Hepatocyte (in vitro differentiated cells): Measurements from ENCODE around the gene MLC1. TPM values are rescaled to one million over a fixed set of nuclear protein-coding genes. Genes with fewer than 3 reads are reported as not detected.

Source experiments
- DNase-seq: peaks from one replicate; pipeline ENCODE4 v3.0.0-alpha.2; 2016; ENCODE audit warnings: low spot score
- H2AFZ ChIP-seq: fragments of 200-600 bp; sonication (generic); 2 replicates; pipeline ENCODE4 v1.6.0; 2016; ENCODE audit warnings: antibody characterized with exemption, mild to moderate bottlenecking
- H3K27ac ChIP-seq: fragments of 200-600 bp; sonication (generic); 2 replicates; pipeline ENCODE4 v1.5.1; 2016; ENCODE audit warnings: mild to moderate bottlenecking
- H3K27me3 ChIP-seq: fragments of 200-600 bp; sonication (generic); 2 replicates; pipeline ENCODE4 v1.6.1; 2016
- H3K36me3 ChIP-seq: fragments of 200-600 bp; sonication (generic); replicated peaks from 2 replicates; pipeline ENCODE4 v1.5.1; 2016; ENCODE audit warnings: low read depth; ENCODE audit not compliant: insufficient read depth
- H3K4me1 ChIP-seq: fragments of 200-600 bp; sonication (generic); 2 replicates; pipeline ENCODE4 v1.5.1; 2016; ENCODE audit warnings: mild to moderate bottlenecking, moderate library complexity; ENCODE audit not compliant: insufficient read depth
- H3K4me2 ChIP-seq: fragments of 200-600 bp; sonication (generic); 2 replicates; pipeline ENCODE4 v1.6.0; 2016
- H3K4me3 ChIP-seq: fragments of 200-600 bp; sonication (generic); 2 replicates; pipeline ENCODE4 v1.5.1; 2016; ENCODE audit warnings: mild to moderate bottlenecking
- H3K79me2 ChIP-seq: fragments of 200-600 bp; sonication (generic); 2 replicates; pipeline ENCODE4 v1.6.0; 2017; ENCODE audit warnings: mild to moderate bottlenecking
- H3K9me2 ChIP-seq: fragments of 200-600 bp; sonication (generic); replicated peaks from 2 replicates; pipeline ENCODE4 v1.6.0; 2017; ENCODE audit warnings: mild to moderate bottlenecking; ENCODE audit not compliant: insufficient read depth
- H3K9me3 ChIP-seq: fragments of 200-600 bp; sonication (generic); 2 replicates; pipeline ENCODE4 v1.5.1; 2016; ENCODE audit warnings: low read depth, mild to moderate bottlenecking
- H4K20me1 ChIP-seq: fragments of 200-600 bp; sonication (generic); 2 replicates; pipeline ENCODE4 v1.6.0; 2016; ENCODE audit warnings: mild to moderate bottlenecking; ENCODE audit not compliant: insufficient read depth, poor library complexity, severe bottlenecking
- CTCF ChIP-seq: fragments of 200-600 bp; sonication (generic); IDR thresholded peaks from 2 replicates; pipeline ENCODE4 v1.5.1; 2016; ENCODE audit warnings: antibody characterized with exemption, mild to moderate bottlenecking; ENCODE audit not compliant: poor library complexity
- EZH2 ChIP-seq: fragments of 200-600 bp; sonication (generic); IDR thresholded peaks from 2 replicates; pipeline ENCODE4 v1.6.1; 2016; ENCODE audit warnings: antibody characterized with exemption, mild to moderate bottlenecking, borderline replicate concordance
- EZH2phosphoT487 ChIP-seq: fragments of 200-600 bp; sonication (generic); IDR thresholded peaks from one replicate; pipeline ENCODE4 v1.6.1; 2018; ENCODE audit warnings: antibody characterized with exemption, mild to moderate bottlenecking, low read depth, moderate library complexity; ENCODE audit not compliant: unreplicated experiment, severe bottlenecking
- WGBS: methylation state at CpG from one replicate; pipeline ENCODE4 v1.1.6; 2016; ENCODE audit warnings: low lambda C conversion rate; ENCODE audit errors: missing lambda C conversion rate; 5-methylcytosine and 5-hydroxymethylcytosine counted together
- polyA plus RNA-seq: library from polyadenylated mRNA; unstranded; fragments of >200 nt; fragmentation: Nextera tagmentation; extraction: Ambion mirVana; gene quantifications from 2 replicates; pipeline ENCODE4 v1.2.1, GENCODE V29; 2016
- total RNA-seq: library from RNA; depleted of rRNA; stranded (reverse); fragments of >200 nt; gene quantifications from 2 replicates; pipeline ENCODE4 v1.2.3, GENCODE V29; 2014

MLC1 gene
- total and polyA plus RNA-seq, 2 experiments from 2014 or later: 3.3 to 8.2 TPM

GRCh38 chr22:50063589-50064393 lies 21.4 kb downstream of the MLC1 start:
- no peak overlapping the region for H2AFZ ChIP-seq
- no peak overlapping the region for H3K27ac ChIP-seq
- H3K9me2 ChIP-seq: no peaks in the 10 kb centered on the region
- H3K27me3 ChIP-seq: peaks cover 13% of the 10 kb centered on the region
- TF ChIP-seq CTCF (no peak), EZH2phosphoT487 (no peak), EZH2 (no peak)
- no peaks in the 10 kb centered on the region for H4K20me1 ChIP-seq
- no peak overlapping the region for H3K4me2 ChIP-seq
- no peaks in the 10 kb centered on the region for H3K36me3 ChIP-seq
- H3K4me3 ChIP-seq: no peak overlapping the region
- no peaks in the 10 kb centered on the region for H3K9me3 ChIP-seq
- H3K4me1 ChIP-seq: peaks cover 13% of the 10 kb centered on the region
- no peak for DNase-seq
- 87% methylated on average over 17 of the region's 23 CpGs for WGBS
- H3K79me2 ChIP-seq: no peaks in the 10 kb centered on the region

- 94% methylated on average over 19 of the region's 19 CpGs for WGBS
- H3K4me2 ChIP-seq: no peak overlapping the region
- H3K36me3 ChIP-seq: no peaks in the 10 kb centered on the region
- H3K4me3 ChIP-seq: no peak overlapping the region
- H2AFZ ChIP-seq: no peak overlapping the region
- H3K27me3 ChIP-seq: peaks cover 17% of the 10 kb centered on the region
- H3K4me1 ChIP-seq: peaks cover 18% of the 10 kb centered on the region
- DNase-seq: no peak
- H3K9me2 ChIP-seq: no peaks in the 10 kb centered on the region
- H3K79me2 ChIP-seq: no peaks in the 10 kb centered on the region
- H3K27ac ChIP-seq: no peak overlapping the region
- no peak for TF ChIP-seq EZH2phosphoT487
- TF ChIP-seq EZH2: no peak
- TF ChIP-seq CTCF: no peak
- H4K20me1 ChIP-seq: no peaks in the 10 kb centered on the region
- H3K9me3 ChIP-seq: no peaks in the 10 kb centered on the region
Observed at GRCh38 chr22:50062509-50063135, 22.6 kb downstream of the MLC1 start.

- 83% methylated on average over 13 of the region's 17 CpGs for WGBS
- DNase-seq: no peak
- H3K9me2 ChIP-seq: no peaks in the 10 kb centered on the region
- no peak overlapping the region for H2AFZ ChIP-seq
- H3K27me3 ChIP-seq: peaks cover 17% of the 10 kb centered on the region
- H3K4me3 ChIP-seq: no peak overlapping the region
- no peaks in the 10 kb centered on the region for H4K20me1 ChIP-seq
- no peak overlapping the region for H3K27ac ChIP-seq
- TF ChIP-seq EZH2 (no peak), CTCF (no peak)
- H3K36me3 ChIP-seq: no peaks in the 10 kb centered on the region
- no peaks in the 10 kb centered on the region for H3K79me2 ChIP-seq
- H3K4me1 ChIP-seq: peaks cover 18% of the 10 kb centered on the region
- H3K4me2 ChIP-seq: no peak overlapping the region
- no peaks in the 10 kb centered on the region for H3K9me3 ChIP-seq
Observed at GRCh38 chr22:50061824-50062355, 23.3 kb downstream of the MLC1 start.
